Hepatocyte (in vitro differentiated cells): ENCODE measurements around the gene MPDZ.

Experiments
- EZH2 ChIP-seq: fragments of 200-600 bp; sonication (generic); IDR thresholded peaks from 2 replicates; pipeline ENCODE4 v1.6.1; 2016; ENCODE audit warnings: antibody characterized with exemption, mild to moderate bottlenecking, borderline replicate concordance
- EZH2phosphoT487 ChIP-seq: fragments of 200-600 bp; sonication (generic); IDR thresholded peaks from one replicate; pipeline ENCODE4 v1.6.1; 2018; ENCODE audit warnings: antibody characterized with exemption, mild to moderate bottlenecking, low read depth, moderate library complexity; ENCODE audit not compliant: unreplicated experiment, severe bottlenecking
- TF ChIP-seq, protein P1 (sequence below): fragments of 200-600 bp; sonication (generic); IDR thresholded peaks from 2 replicates; pipeline ENCODE4 v1.5.1; 2016; ENCODE audit warnings: antibody characterized with exemption, mild to moderate bottlenecking; ENCODE audit not compliant: poor library complexity

- TF ChIP-seq, protein P1, sequence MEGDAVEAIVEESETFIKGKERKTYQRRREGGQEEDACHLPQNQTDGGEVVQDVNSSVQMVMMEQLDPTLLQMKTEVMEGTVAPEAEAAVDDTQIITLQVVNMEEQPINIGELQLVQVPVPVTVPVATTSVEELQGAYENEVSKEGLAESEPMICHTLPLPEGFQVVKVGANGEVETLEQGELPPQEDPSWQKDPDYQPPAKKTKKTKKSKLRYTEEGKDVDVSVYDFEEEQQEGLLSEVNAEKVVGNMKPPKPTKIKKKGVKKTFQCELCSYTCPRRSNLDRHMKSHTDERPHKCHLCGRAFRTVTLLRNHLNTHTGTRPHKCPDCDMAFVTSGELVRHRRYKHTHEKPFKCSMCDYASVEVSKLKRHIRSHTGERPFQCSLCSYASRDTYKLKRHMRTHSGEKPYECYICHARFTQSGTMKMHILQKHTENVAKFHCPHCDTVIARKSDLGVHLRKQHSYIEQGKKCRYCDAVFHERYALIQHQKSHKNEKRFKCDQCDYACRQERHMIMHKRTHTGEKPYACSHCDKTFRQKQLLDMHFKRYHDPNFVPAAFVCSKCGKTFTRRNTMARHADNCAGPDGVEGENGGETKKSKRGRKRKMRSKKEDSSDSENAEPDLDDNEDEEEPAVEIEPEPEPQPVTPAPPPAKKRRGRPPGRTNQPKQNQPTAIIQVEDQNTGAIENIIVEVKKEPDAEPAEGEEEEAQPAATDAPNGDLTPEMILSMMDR, result no peak
- no peak for TF ChIP-seq EZH2
- TF ChIP-seq EZH2phosphoT487, result no peak
These were observed 139.8 kb downstream of the MPDZ start for GRCh38 chr9:13139641-13140171.
